HEK293 (cell line): ENCODE measurements around the gene SEMA4F.

Experiments used
- CTCF ChIP-seq: fragments of 450-650 bp; formaldehyde crosslinking; IDR thresholded peaks from 2 replicates; pipeline ENCODE4 v1.5.1; 2016; ENCODE audit warnings: missing biosample characterization, missing genetic modification characterization
- HOXD13 ChIP-seq: sonication (generic); formaldehyde crosslinking; IDR thresholded peaks from 2 replicates; pipeline ENCODE4 v1.8.0; 2022; ENCODE audit warnings: missing genetic modification reagents, borderline replicate concordance
- PRDM1 ChIP-seq: fragments of 450-650 bp; formaldehyde crosslinking; IDR thresholded peaks from 2 replicates; pipeline ENCODE4; 2016; ENCODE audit warnings: missing biosample characterization, missing genetic modification characterization
- YY1 ChIP-seq: fragments of 450-650 bp; formaldehyde crosslinking; IDR thresholded peaks from 2 replicates; pipeline ENCODE4 v1.5.1; 2018; ENCODE audit warnings: missing biosample characterization, missing genetic modification characterization
- ZBTB48 ChIP-seq: fragments of 450-650 bp; formaldehyde crosslinking; IDR thresholded peaks from 2 replicates; pipeline ENCODE4 v1.5.1; 2016; ENCODE audit warnings: missing biosample characterization, missing genetic modification characterization
- ZFP41 ChIP-seq: fragments of 450-650 bp; formaldehyde crosslinking; IDR thresholded peaks from 2 replicates; pipeline ENCODE4 v1.5.1; 2016; ENCODE audit warnings: missing biosample characterization, missing genetic modification characterization, borderline replicate concordance
- ZNF114 ChIP-seq: fragments of 450-650 bp; formaldehyde crosslinking; IDR thresholded peaks from 2 replicates; pipeline ENCODE4 v1.5.0; 2017; ENCODE audit warnings: missing biosample characterization, missing genetic modification characterization
- ZNF24 ChIP-seq: fragments of 450-650 bp; formaldehyde crosslinking; IDR thresholded peaks from 2 replicates; pipeline ENCODE4 v1.5.1; 2016; ENCODE audit warnings: missing biosample characterization, missing genetic modification characterization
- ZNF302 ChIP-seq: fragments of 450-650 bp; formaldehyde crosslinking; IDR thresholded peaks from 2 replicates; pipeline ENCODE4 v1.5.1; 2016; ENCODE audit warnings: missing biosample characterization, missing genetic modification characterization, low read depth
- ZNF501 ChIP-seq: fragments of 450-650 bp; formaldehyde crosslinking; IDR thresholded peaks from 2 replicates; pipeline ENCODE4 v1.5.1; 2016; ENCODE audit warnings: missing biosample characterization, missing genetic modification characterization

- TF ChIP-seq CTCF (tag by site-specific recombination) (no peak), PRDM1 (tag by site-specific recombination) (no peak), YY1 (no peak), ZNF24 (no peak), ZNF302 (no peak), ZNF501 (tag by site-specific recombination) (no peak), ZFP41 (tag by site-specific recombination) (no peak), ZNF114 (tag by site-specific recombination) (no peak), HOXD13 (CRISPR knock-in tag) (no peak), ZBTB48 (tag by site-specific recombination) (no peak)
Observed at GRCh38 chr2:74645344-74645743, 8.7 kb upstream of the SEMA4F start.
